SKM-1 treated with dmso at 0.1 percent for 144 hours (cell line): ENCODE data around the gene COL26A1.

ENCODE experiments used
- DNase-seq: peaks from one replicate; lab custom pipeline; 2025; ENCODE audit not compliant: unreplicated experiment; lab: John Stamatoyannopoulos, UW

The COL26A1 gene

DNA sequence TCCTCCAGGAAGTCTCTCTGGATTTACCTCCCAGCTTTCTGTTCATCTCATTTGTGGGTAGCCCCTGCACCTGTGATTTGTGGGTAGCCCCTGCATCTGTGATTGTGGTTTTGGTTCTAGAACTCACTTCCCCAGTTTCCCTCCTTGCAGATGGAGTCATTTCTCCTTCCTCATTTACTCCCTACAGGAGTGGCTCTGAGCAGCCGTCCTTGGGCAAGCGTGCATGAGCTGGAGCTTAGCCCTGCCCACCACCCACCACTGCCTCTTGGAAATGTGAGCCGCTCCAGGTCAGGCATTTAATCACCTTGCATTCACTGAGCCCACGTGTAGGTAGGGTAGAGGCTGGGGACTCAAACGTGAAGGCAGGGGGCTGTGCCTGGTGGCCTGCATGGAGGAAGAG lies 8.2 kb downstream of the COL26A1 start:
- DNase-seq, result no peak

DNA sequence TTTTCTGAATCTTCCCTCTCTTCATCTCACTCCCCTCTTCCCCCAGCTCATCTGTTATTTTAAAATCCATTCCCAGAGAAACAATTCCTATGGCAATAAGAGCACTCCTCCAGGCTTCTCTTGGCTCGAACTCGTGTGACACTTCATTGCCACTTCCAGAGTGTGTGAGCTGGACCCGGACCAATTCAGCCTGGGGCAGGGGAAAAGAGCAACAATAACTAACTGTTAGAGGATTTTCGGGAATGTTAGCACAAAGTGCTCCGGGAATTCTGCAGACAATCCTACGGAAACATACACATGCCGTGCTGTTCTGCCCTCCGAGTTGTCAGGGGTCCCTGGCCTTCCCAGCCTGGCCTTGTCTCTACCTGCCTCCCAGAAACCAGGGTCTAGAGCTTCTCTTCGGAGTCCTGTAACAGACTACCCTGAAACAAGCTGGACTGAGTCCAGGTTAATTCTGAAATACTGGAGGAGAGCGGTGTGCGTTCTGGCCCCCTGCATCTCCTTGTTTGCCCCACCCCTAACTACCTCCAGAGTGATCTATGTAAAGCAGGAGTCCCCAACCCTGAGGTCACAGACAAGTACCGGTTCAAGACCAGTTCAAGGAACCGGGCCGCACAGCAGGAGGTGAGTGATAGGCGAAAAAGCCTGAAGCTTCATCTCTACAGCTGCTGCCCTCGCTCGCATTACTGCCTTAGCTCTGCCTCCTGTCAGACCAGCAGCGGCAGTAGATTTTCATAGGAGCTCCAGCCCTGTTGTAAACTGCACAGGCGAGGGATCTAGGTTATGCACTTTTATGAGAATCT lies 11.3 kb downstream of the COL26A1 start:
- DNase-seq, result no peak

DNA sequence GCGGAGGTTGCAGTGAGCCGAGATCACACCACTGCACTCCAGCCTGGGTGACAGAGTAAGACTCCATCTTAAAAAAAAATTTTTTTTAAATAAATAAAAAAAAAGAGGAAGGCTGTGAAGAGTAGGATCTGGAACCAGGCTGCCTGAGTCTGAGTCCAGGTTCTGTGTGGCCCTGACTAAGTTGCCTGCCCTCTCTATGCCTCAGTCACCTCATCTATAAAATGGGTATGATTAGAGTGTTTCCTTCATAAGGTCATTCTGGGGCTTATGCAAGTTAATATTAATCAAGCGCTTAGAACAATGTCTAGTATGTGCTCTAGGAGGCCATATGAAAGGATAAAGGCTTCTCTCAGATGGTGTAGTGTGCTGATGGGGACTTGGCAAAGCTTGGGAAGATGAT lies 12.3 kb downstream of the COL26A1 start:
- no peak for DNase-seq

DNA sequence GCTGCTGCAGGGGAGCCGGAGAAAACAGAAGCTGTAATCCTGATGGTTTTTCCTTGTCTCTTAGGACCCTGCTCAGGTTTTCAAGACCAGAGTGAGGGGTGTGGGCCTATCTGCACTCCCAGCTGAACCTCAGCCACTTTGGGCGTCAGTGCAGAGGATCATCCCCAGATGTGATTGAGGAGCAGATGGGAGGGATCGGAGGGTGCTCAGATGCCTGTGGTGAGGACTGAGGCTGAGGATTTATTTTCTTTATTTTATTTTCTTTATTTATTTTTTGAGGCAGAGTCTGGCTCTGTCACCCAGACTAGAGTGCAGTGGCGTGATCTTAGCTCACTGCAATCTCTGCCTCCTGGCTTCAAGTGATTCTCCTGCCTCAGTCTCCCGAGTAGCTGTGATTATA lies 13.9 kb downstream of the COL26A1 start:
- no peak for DNase-seq

DNA sequence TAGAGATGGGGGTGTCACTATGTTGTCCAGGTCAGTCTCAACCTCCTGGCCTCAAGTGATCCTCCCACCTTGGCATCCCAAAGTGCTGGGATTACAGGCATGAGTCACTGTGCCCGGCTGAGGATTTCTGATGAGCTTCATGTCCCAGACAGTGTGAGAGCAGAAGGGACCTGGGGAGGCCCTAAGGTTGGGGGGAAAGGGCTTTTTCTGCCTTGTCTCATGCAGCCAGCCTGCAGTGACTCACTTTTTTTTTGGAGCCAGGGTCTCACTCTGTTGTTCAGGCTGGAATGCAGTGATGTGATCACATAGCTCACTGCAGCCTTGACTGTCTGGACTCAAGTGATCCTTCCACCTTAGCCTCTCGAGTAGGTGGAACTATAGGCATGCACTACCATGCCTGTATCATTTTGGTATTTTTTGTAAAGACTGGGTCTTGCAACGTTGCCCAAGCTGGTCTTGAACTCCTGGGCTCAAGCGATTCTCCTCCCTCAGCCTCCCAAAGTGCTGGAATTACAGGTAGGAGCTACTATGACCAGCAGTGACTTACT lies 14.6 kb downstream of the COL26A1 start:
- DNase-seq, result no peak

DNA sequence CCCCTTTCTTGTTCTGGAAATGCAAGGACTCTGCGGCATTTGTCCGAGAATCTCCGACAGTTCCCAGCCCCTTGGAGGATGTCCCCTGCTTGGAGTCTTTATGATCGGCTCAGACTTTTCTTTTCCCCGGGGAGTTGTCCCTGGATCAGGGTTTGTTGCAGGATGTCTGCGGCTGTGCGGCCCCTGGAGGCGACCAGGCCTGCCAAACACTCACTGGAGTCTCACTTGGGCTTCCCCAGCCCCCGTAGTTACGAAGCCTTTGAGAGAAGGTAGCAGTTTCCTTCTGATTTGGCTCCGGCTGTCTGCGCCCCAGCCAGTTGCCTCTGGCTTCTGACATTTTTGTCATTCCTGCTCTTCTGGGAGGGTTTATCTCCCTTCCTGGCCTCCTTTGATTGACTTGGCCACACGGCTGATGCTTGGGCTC lies 16.1 kb downstream of the COL26A1 start:
- DNase-seq, result no peak

DNA sequence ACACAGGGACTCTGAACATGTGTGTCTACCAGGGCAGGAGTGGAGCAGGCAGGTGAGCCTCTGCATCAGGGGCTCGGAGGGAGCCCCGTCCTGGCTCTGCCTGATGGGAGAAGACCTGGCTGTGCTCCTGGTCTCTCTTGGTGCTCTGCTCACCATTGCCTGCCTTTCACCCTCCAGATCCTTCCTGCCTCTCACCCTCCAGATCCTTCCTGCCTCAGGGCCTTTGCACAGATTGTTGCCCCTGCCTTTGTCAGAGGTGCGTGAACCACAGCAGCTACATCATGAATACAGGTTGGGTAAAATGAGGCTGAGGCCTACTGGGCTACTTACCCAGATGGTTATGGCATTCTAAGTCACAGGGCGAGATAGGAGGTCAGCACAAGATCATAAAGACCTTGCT lies 16.6 kb downstream of the COL26A1 start:
- no peak for DNase-seq

DNA sequence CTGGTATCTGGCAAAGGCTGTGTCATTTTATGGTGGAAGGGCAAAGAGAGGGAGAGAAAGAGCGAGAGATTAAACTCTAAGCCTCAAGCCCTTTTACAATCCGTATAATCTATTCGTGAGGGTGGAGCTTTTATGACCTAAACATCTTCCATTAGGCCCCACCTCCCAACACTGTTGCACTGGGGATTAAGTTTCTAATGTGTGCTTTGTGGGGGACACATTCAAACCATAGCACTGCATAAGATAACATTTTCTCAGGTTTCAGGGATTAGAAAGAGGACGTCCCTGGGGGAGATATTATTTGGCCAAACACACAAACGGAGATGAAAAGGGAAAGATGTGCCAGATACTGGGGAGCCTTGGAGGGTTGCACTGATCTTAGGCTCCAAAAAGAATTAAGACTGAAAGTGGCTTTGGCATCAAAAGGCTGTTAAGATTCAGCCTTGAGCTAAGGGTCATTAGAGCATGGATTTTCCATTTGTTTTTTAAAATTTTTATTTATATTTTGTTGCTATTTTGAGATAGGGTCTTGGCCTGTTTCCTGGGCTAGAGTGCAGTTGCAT lies 19.0 kb downstream of the COL26A1 start:
- DNase-seq, result no peak

DNA sequence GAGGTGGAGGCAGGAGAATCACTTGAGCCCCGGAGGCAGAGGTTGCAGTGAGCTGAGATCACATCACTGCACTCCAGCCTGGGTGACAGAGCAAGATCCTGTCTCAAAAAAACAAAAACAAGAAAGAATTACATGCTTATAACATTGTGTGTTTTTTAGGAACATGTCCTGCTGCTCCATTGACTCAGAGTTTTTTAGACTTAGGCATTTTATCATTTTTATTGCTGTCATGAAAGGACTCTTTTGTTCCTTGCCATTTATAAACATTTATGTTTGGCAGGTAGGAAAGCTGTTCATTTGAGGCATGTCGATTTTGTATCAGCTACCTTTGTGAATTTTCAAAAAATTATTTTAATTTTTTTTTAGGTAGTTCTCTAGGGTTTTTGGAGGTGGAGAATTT lies 20.3 kb downstream of the COL26A1 start:
- DNase-seq, result no peak

DNA sequence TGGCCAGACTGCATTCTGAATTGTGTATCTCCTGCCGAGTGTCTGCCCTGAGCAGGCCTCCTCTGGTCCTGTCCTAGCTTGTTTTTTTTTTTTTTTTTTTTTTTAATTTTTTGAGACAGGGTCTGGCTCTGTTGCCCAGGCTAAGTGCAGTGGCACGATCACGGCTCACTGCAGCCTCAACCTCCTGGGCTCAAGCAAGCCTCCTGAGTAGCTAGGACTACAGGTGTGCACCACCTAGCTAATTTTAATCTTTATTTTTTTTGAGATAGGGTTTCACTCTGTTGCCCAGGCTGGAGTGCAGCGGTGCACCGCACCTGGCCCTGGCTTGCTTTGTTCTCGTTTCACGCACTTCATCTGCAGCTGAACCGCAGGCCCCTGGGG lies 23.5 kb downstream of the COL26A1 start:
- DNase-seq, result no peak

DNA sequence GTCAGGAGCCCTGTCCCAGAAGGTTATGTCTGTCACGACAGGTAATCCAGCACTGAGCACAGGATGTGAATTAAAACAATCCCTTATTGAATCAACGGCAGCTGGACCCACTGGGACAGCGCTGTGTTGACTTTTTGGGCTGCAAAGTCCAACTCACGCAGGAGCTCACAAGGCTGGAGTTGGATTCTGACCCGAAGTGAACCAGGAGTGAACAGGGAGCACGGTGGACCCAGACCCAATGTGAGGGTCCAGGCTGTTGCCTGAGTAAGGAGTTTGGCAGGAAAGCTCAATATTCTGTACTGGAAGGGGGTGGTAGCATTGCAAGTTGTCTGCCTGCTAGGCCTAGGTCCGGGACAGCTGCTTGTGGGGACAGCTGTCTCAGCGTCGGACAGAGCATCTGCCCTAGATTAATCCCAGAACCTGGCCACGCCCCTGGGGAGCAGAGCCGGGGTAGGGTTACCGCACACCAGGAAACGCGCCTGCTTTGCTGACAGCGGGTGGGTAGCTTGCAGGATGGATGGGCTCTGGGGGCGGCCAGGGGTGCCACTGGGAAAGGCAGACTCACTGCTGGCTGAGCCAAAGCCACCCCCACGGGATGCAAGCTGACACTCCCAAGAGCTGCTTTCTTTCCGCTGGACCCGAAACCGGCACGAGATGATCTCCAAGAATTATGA lies 24.0 kb downstream of the COL26A1 start:
- no peak for DNase-seq

DNA sequence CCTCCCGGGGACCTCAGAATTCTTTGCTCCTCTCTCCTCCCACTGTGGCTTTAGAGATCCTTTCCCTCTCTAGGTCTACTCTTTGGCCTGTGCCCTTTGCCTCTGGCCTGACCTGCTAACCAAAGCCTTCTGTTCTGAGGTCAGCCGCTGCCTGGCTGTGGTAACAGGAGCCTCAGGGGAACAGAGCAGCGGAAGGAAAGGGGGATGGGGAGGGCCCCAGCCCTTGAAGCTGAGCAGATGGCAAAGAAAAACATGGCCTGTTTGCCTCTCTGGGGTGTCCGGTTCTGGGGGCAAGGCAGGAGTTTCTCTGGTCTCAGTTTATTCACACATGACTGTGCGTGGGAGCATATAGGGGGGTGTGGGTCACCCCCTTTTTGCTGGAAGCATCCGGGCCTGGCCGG lies 28.2 kb downstream of the COL26A1 start:
- peak; percentile 90 for DNase-seq

DNA sequence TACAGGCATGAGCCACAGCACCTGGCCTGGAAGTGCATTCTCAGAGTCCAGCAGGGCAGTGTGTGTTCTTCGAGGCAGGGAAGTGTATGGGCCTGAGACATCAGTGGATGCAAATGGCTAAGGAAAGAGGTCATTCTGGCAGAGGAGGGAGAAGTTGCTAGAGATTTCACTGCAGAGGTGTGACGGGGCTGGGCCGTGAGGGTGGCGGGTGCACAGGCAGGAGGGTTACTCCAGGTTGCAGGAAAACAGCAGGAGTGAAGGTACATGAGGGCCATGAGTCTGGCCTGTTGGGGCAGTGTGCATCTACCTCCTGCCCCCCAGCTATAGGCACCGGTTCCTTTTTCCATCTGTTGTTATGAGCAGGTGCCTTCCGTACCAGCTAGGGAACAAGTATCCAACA lies 29.3 kb downstream of the COL26A1 start:
- no peak for DNase-seq

DNA sequence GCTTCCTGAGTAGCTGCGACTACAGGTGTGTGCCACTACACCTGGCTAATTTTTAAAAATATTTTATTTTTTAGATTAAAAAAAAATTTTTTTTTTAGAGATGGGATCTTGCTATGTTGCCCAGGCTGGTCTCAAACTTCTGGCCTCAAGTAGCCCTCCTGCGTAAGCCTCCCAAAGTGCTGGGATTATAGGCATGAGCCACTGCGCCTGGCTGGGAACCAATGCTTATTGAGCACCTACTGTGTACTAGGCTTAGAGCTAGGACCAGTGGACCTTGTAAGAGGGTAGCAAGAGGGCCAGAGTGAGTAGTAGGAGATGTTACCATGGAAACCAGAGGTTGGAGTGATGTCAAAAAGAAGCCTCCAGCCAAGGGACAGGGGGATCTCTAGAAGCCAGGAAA lies 31.2 kb downstream of the COL26A1 start:
- DNase-seq, result no peak

DNA sequence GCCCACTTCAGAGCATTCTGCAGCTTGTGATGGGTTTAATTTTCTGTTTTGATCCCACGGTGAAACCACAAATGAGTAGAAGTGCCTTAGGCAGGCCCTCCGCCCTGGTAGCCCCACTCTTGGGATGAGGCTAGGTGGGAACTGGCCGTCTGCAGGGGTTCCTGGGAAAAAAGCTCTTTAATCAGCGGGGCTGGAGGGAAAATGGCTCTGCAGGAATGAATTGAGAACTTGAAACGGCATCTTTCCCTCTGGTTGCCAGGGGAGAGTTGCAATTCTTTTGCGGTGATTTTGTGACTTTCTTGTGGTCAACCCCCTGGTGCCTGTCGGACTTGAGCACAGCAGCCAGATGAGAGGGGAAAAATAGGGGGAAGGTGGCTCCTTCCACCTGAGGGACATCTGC lies 32.7 kb downstream of the COL26A1 start:
- DNase-seq, result no peak

DNA sequence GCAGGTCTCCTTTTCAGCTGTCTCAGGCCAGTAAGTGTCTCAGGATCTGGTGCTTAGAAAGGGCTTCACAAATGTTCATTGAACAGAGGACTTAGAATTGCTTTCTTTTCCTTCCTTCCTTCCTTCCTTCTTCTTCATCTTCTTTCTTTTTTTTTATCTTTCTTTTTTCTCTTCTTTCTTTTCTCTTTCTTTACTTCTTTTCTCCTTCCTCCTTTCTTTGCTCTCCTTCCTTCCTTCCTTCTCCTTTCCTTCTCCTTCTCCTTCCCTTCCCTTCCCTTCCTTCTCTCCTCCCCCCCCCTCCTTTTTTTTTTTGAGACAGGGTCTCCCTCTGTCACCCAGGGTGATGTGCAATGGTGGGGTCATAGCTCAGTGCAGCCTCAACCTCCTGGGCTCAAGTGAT lies 34.6 kb downstream of the COL26A1 start:
- DNase-seq, result no peak

DNA sequence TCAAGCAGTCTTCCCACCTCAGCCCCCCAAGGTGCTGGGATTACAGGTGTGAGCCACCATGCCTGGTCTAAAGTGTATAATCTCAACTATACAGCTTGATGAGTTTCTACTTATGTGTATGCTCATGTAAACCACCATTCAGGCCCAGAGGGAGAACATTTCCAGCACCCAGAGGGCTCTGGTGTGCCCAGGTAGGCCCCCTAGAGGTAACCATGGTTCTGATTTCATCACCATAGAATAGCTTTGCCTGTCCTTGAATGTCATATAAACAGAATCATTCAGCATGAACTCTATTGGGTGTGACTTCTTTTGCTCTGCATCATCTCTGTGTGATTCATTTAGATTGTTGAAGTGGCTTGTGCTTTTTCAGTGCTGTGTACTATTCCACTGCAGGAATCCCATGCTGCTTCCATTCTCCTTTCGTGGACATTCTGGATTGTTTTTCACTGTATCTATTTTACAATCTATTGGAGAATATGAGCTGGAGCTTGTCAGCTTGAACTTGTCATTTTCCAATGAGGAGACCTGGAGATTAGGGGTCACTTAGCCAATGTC lies 35.2 kb downstream of the COL26A1 start:
- DNase-seq, result no peak

DNA sequence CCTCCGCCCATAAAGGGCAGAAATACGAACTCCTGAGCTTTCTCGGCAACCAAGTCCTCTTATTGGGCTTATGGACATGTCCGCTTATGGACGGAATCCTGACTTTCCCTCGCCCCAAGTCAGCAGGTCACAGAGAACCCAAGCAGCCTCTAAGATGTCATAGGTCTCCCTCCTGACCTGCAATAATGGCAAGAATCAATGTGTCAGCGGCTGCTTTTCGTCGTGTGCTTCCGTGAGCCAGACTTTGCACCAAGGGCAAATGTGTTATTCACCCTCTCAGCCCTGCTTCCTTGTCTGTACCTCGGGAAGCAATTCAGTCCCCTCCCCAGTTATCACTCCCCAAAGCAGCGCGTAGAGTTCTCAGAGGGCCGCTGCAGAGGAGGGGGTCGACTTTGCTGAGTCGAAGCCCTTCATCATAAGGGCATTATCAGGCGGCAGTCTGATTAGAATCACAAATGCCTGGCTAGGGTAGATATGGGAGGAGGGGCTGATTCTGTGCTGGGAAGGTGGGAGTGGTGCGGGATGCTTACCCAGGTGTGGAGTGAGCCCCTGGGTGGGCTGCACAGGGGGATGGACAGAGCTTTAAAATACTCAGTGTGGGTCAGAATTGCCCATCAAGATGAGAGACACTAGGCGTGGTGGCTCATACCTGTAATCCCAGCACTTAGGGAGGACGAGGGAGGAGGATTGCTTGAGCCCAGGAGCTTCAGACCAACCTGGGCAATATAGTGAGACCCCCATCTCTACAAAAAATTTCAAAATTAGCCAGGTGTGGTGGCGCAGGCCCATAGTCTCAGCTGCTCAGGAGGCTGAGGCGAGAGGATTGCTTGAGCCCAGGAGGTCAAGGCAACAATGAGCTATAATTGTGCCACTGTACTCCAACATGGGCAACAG lies 36.0 kb downstream of the COL26A1 start:
- no peak for DNase-seq

DNA sequence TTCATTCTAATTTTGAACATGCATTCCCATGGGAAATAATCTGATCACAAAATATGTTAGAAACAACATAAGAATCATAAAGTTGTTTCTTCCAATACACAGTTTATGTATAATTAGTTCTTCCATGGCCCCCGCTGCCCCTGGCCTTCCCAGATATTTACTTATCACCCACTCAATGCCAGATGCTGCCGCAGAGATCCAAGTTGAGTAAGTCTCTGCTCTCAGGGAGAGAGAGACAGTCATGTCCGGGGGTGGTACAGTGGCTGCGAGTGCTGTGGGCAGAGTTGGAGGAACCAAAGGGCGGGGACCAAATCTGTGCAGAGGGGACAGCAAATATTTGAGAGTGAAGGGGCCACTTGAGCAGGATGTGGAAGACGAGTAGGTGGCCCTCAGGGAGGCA lies 37.1 kb downstream of the COL26A1 start:
- DNase-seq, result no peak

DNA sequence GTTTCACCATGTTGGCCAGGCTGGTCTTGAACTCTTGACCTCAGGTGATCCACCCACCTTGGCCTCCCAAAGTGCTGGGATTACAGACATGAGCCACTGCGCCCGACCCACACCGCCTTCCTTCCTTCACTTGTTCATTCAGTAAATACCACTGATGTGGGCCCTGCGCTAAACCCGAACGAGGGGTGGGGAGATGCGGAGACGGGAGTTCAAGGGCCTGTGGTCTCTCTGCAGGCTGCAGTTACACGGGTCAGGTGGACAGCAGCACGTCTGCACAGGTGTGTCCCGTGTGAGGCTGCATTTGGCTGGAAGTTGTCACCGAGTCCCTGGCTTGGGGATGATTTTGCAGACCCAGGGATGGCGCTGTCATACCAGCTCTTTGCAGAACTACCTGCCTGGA lies 38.1 kb downstream of the COL26A1 start:
- no peak for DNase-seq
